Spinal cord (tissue), 10 donors: ENCODE measurements around the gene NF2. TPM values are rescaled to one million over a fixed set of nuclear protein-coding genes. Genes with fewer than 3 reads are reported as not detected.

ENCODE experiments used
- DNase-seq, 6 donors: peaks; one replicate each; pipeline versions ENCODE4 v3.0.0 to v3.0.0-alpha.2; 2013 to 2015; ENCODE audit warnings: low spot score in 6 of 6, low read depth in 4 of 6
- H3K27ac ChIP-seq: one replicate; pipeline ENCODE4 v1.5.1; 2013; ENCODE audit warnings: low read depth, low read length, control low read depth
- H3K27me3 ChIP-seq: one replicate; pipeline ENCODE4 v1.6.1; 2013; ENCODE audit warnings: low read length; ENCODE audit not compliant: control insufficient read depth, insufficient read depth
- H3K36me3 ChIP-seq: one replicate; pipeline ENCODE4 v1.6.1; 2013; ENCODE audit warnings: low read length; ENCODE audit not compliant: control insufficient read depth, insufficient read depth
- H3K4me1 ChIP-seq: one replicate; pipeline ENCODE4 v1.6.1; 2013; ENCODE audit warnings: low read length; ENCODE audit not compliant: control insufficient read depth, insufficient read depth
- H3K4me3 ChIP-seq: one replicate; pipeline ENCODE4 v1.5.1; 2013; ENCODE audit warnings: low read depth, low read length, control low read depth
- H3K9me3 ChIP-seq: one replicate; pipeline ENCODE4 v1.6.1; 2013; ENCODE audit warnings: low read length; ENCODE audit not compliant: control insufficient read depth, insufficient read depth
- WGBS: methylation state at CpG from one replicate; pipeline ENCODE4 v1.1.5; 2013; ENCODE audit warnings: missing lambda C conversion rate; ENCODE audit not compliant: insufficient coverage; 5-methylcytosine and 5-hydroxymethylcytosine counted together
- polyA plus RNA-seq, 2 donors: library from polyadenylated mRNA; unstranded; fragments of 120-200 nt; gene quantifications; one replicate each; pipeline ENCODE4 v1.2.1, GENCODE V29; 2013; ENCODE audit not compliant: insufficient read length in 2 of 2
- total RNA-seq, 2 donors: library from RNA; depleted of rRNA in 1 of 2; stranded (reverse); fragments of 120-200 nt in 1 of 2; fragments of >200 nt in 1 of 2; gene quantifications; one replicate each; pipeline versions ENCODE4 v1.2.3 to v1.2.4, GENCODE V29; 2013 to 2014
- donor health status: healthy.

Gene NF2
- total and polyA plus RNA-seq, 4 donors, result 35.4 to 48.7 (median 39.6) TPM

DNA sequence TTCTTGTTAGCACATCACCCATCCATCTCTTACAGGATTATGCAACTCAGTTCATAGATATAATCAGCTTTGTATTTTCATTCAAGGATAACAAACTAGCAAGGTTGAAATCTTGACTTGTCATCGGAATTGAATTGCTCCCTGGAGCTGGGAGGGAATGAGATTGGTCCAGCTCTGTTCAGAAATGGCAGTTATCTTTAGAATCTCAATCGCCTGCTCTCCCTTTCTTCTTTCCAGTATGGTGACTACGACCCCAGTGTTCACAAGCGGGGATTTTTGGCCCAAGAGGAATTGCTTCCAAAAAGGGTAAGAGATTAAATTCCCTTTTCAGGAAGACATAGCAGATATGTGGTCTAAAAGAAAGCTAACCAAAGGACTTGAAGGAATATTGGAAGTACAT lies 51.0 kb downstream of the NF2 start:
- WGBS, result no CpG with 5 or more reads among the region's 4 CpGs
- Histone ChIP-seq H3K27ac (no peak overlapping the region), H3K4me3 (no peak overlapping the region), H3K36me3 (peaks cover 7% of the 10 kb centered on the region), H3K9me3 (no peaks in the 10 kb centered on the region), H3K4me1 (no peaks in the 10 kb centered on the region), H3K27me3 (no peaks in the 10 kb centered on the region)
- DNase-seq, result peak in 1 of 6 donors; percentile 12

DNA sequence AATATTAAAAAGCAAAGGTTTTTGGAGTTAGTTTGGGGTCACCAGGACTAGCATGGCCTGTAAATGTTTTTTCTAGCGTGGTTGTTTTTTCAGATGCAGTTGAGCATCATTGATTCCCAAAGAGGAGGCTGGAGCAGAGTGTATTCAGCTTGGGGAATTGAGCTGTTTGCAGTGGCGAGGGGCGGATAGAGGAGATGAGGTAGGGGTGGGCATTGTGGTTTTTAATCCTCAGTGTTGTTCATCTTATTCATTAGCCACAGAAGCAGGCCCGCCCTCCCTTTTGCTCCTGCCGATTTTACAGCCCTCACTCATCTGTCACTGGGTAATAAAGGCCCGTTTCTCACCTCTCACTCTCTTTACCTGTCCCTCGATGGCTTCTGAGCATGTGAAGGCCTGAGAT lies 51.4 kb downstream of the NF2 start:
- WGBS, result no CpG with 5 or more reads among the region's 7 CpGs
- H3K36me3 ChIP-seq, result peaks cover 7% of the 10 kb centered on the region
- H3K27me3 ChIP-seq, result no peaks in the 10 kb centered on the region
- H3K9me3 ChIP-seq, result no peaks in the 10 kb centered on the region
- no peak overlapping the region for H3K4me3 ChIP-seq
- peak in 1 of 6 donors; percentile 16 for DNase-seq
- H3K4me1 ChIP-seq, result no peaks in the 10 kb centered on the region
- no peak overlapping the region for H3K27ac ChIP-seq

DNA sequence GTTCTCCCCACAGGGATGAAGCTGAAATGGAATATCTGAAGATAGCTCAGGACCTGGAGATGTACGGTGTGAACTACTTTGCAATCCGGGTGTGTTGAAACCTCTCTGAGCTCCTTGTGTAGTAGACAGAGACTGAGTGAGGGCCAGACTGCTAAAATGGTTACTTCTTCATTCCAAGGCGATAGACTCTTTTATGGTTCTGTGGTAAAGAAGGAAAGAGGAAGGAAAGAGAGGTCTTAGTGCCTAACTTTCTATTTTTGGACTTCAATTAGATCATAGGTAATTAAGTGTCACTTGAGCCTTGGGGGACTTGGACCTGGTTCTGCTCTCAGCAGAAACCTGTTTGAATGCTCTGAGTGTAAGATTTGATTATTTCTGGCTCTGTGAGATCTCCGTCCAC lies 54.7 kb downstream of the NF2 start:
- WGBS, result 100% methylated on average over 2 of the region's 4 CpGs
- Histone ChIP-seq H3K4me1 (no peaks in the 10 kb centered on the region), H3K27ac (no peak overlapping the region), H3K4me3 (no peak overlapping the region), H3K9me3 (no peaks in the 10 kb centered on the region), H3K27me3 (no peaks in the 10 kb centered on the region), H3K36me3 (peaks cover 24% of the 10 kb centered on the region)
- DNase-seq, result no peak

DNA sequence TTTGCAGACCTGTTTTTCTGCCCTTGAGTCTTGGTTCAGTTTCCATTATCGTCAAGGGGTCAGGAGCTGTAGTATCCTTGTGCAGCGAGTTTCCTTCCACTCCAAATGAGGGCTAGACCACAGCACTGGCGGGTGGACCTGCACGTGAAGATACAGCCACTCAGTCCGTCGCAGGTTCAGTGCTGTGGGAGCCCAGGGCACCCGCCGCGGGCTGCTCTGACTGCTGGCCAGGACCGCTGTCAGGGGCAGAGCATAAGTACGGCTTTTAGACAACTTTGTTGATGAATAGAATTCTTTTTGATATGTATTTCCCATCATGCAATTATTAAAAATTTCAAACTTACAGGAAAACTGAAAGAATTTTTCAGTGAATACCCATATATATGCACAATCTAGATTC lies 56.6 kb downstream of the NF2 start:
- Histone ChIP-seq H3K9me3 (no peaks in the 10 kb centered on the region), H3K4me1 (no peaks in the 10 kb centered on the region), H3K27me3 (no peaks in the 10 kb centered on the region), H3K36me3 (peaks cover 26% of the 10 kb centered on the region), H3K4me3 (no peak overlapping the region), H3K27ac (no peak overlapping the region)
- WGBS, result 100% methylated on average over 2 of the region's 11 CpGs
- DNase-seq, result no peak

DNA sequence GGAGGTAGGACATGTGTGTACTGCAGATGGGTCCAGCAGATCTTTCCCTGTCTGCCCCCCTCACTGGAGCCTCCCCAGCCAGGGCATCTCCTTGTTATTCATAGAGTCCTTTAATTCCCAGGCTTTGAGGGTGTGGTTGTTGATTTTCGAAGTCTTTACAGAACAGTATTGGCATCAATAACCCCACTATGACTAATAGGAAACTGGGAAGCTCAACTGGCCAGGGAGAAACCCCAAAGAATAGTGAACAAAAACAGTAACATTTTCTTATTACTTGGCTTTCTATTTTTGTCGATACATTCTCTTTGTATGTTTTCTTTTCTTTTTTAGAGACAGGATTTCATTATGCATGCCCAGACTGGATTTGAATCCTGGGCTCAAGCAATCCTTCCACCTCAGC lies 57.9 kb downstream of the NF2 start:
- no peaks in the 10 kb centered on the region for H3K9me3 ChIP-seq
- H3K4me1 ChIP-seq, result no peaks in the 10 kb centered on the region
- no peak for DNase-seq
- no peaks in the 10 kb centered on the region for H3K27me3 ChIP-seq
- H3K4me3 ChIP-seq, result no peak overlapping the region
- H3K36me3 ChIP-seq, result peaks cover 31% of the 10 kb centered on the region
- H3K27ac ChIP-seq, result no peak overlapping the region
- no CpG with 5 or more reads among the region's 2 CpGs for WGBS

DNA sequence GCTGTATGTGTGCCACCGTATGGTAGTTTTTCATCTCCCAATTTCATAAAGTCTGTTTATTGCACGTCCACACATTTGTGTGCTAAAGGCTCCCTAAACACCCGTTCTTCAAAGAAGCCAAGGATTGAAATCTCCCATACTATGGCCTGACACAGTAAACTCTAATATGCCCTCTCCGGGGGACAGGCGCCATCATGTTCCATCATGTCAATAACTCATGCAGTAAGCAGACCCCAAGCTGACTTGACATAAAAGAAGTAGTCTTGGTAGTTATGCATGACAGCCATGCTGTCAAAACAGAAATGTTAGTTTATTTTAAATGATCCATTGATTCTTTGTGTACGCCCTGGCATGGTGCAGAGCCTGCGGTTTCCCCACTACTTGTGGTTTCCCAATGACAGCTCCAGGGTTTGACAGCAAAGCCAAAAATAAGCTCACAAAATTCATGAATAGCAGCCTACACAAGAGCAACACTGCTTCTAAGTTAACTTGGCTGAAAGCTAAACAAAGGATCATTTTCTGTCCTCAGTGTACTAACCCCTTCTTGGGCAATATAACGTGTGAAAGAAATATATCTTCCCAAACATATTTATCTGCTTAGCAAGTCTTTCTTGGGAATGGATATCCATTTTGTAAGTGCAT lies 59.9 kb downstream of the NF2 start:
- Histone ChIP-seq H3K4me3 (no peak overlapping the region), H3K27me3 (no peaks in the 10 kb centered on the region), H3K4me1 (no peaks in the 10 kb centered on the region), H3K27ac (no peak overlapping the region), H3K9me3 (no peaks in the 10 kb centered on the region), H3K36me3 (peaks cover 35% of the 10 kb centered on the region)
- DNase-seq, result peak in 1 of 6 donors; percentile 61
- 93% methylated on average over 2 of the region's 8 CpGs for WGBS

DNA sequence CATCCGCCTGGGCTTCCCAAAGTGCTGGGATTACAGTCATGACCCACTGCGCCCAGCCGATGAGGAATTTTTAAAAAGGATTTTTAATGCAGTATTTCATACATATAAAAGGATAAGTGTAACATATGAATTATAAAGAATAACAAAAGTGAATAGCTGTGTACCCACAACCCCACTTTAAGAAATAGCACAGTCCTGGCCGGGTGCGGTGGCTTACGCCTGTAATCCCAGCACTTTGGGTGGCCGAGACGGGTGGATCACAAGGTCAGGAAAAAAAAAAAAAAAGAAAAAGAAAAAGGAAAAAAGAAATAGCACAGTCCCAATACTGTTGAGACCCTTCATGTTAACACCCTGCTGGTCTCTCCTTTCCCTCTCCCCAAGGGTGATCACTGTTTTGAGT lies 62.1 kb downstream of the NF2 start:
- no peaks in the 10 kb centered on the region for H3K27me3 ChIP-seq
- no peaks in the 10 kb centered on the region for H3K4me1 ChIP-seq
- H3K9me3 ChIP-seq, result no peaks in the 10 kb centered on the region
- H3K36me3 ChIP-seq, result peaks cover 37% of the 10 kb centered on the region
- WGBS, result 100% methylated on average over 1 of the region's 8 CpGs
- H3K4me3 ChIP-seq, result no peak overlapping the region
- no peak for DNase-seq
- no peak overlapping the region for H3K27ac ChIP-seq

DNA sequence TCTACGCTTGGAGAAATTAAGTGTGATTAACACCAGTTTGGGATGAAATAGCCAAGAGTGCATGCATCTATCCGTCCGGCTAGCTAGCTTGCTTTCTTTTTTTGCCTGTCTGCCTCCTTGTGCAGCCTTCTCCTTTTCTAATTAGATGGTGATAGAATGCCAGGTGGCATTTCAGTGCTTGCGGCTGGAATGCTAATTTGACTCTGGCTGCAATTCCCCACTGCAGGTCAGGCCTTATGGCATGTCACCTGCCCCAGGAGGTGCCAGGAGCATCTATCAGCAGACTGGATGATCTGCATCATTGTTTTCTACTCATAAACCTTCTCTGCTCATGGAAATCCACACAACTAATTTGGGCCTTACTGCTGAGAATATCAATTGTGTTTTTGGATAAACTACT lies 65.2 kb downstream of the NF2 start:
- H3K36me3 ChIP-seq, result peaks cover 50% of the 10 kb centered on the region
- no peaks in the 10 kb centered on the region for H3K27me3 ChIP-seq
- WGBS, result no CpG with 5 or more reads among the region's 4 CpGs
- no peaks in the 10 kb centered on the region for H3K9me3 ChIP-seq
- DNase-seq, result peak in 1 of 6 donors; percentile 46
- H3K4me1 ChIP-seq, result no peaks in the 10 kb centered on the region
- H3K27ac ChIP-seq, result no peak overlapping the region
- H3K4me3 ChIP-seq, result no peak overlapping the region

DNA sequence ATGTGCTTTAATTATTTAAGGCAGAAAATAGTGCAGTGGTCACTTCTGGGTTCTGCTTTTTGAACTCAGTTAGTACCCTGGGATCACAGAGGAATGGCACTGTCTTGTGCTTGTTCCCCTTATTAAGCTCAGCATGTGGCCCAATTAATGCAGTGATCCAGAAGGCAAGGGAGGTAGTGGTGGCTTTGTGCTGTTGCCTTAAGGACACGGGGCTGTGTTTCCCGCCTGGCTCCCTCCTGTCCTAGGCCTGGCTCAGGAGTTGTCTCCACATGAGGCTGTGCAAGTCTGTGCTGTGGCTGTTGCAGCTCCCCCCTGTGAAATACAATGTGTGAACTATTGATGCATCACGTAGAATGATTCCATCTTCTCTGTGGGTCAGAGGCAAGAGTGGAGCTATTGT lies 67.2 kb downstream of the NF2 start:
- Histone ChIP-seq H3K4me1 (no peaks in the 10 kb centered on the region), H3K27me3 (no peaks in the 10 kb centered on the region), H3K9me3 (no peaks in the 10 kb centered on the region), H3K36me3 (peaks cover 58% of the 10 kb centered on the region), H3K4me3 (no peak overlapping the region), H3K27ac (no peak overlapping the region)
- peak in 1 of 6 donors; percentile 67 for DNase-seq
- WGBS, result 26% methylated on average over 3 of the region's 3 CpGs

DNA sequence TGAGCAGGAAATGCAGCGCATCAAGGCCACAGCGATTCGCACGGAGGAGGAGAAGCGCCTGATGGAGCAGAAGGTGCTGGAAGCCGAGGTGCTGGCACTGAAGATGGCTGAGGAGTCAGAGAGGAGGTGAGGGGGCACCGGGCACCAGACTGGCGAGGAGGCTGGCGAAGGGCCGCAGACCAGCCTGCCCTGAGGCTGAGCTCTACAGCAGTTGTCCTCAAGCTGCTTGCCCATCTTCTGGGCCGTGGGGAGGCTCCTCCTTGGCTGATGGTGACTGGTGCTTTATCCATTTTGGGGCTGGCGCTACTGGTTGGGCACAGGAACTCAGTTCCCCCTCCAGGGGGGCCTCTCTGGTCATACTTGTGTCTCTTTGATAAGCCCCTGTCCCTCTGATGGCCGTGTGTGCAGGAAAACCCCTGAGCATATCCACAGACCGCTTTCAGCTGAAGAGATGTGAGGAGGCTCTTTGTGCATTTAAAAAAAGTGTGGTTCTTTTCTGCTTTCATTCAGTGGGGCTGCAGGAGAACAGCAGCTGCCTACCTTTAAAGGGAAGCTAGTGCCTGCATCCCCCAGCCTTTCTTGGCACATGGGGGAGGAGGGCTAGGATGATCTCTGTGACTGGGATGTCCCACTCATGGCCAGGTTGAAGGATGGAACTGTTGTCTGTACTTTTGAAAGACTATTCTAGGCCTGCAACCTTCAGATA lies 70.1 kb downstream of the NF2 start:
- no peak for DNase-seq
- Histone ChIP-seq H3K4me1 (no peaks in the 10 kb centered on the region), H3K9me3 (no peaks in the 10 kb centered on the region), H3K27me3 (no peaks in the 10 kb centered on the region), H3K4me3 (no peak overlapping the region), H3K36me3 (peaks cover 76% of the 10 kb centered on the region), H3K27ac (no peak overlapping the region)
- WGBS, result 91% methylated on average over 14 of the region's 14 CpGs
